HG03280 (cell line): ENCODE measurements around the gene ADCK2.
"Not testable (repeated sequence)": the region's sequence is repeated elsewhere in the genome, so short reads cannot be mapped to it uniquely, and the experiment has no call there.

Experiments
- ATAC-seq: cut with Tn5 transposase; IDR thresholded peaks from one replicate; pipeline ENCODE4 v1.9.1; 2021; ENCODE audit warnings: mild to moderate bottlenecking, moderate library complexity; ENCODE audit not compliant: unreplicated experiment

Gene ADCK2

DNA sequence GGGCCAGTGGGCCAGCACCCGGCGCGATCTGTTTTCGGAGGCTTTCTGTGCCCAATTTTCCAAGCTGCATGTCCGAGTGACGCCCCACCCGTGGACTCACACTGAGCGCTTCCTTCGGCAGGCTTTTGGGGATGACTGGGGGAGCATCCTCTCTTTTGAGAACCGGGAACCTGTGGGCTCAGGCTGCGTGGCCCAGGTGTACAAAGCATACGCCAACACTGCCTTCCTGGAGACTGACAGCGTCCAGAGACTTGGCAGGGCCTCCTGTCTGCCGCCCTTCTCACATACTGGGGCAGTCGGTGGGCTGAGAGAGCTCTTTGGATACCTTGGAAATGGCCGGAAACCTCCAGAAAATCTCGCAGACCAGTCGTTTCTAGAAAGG, 1.0 kb downstream of the ADCK2 start:
- ATAC-seq, result no peak

DNA sequence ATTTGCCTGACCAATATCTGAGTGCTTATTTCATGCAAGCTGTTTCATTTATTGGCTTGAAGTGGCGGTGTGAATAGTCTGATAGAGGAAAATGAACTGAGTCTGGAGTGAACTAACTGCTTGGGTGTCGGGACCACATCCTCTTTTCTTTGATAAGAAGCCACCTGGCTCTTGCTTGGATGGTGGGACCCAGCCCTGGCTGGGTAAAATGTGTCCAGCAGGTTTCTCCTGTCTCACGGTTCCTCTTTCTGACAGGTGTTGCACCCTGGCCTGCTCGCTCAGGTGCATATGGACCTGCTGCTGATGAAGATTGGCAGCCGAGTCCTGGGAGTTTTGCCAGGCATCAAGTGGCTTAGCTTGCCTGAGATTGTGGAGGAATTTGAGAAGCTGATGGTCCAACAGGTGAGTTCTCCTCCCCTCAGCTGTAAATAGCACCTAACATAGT, 1.6 kb downstream of the ADCK2 start:
- peak; percentile 29 for ATAC-seq

DNA sequence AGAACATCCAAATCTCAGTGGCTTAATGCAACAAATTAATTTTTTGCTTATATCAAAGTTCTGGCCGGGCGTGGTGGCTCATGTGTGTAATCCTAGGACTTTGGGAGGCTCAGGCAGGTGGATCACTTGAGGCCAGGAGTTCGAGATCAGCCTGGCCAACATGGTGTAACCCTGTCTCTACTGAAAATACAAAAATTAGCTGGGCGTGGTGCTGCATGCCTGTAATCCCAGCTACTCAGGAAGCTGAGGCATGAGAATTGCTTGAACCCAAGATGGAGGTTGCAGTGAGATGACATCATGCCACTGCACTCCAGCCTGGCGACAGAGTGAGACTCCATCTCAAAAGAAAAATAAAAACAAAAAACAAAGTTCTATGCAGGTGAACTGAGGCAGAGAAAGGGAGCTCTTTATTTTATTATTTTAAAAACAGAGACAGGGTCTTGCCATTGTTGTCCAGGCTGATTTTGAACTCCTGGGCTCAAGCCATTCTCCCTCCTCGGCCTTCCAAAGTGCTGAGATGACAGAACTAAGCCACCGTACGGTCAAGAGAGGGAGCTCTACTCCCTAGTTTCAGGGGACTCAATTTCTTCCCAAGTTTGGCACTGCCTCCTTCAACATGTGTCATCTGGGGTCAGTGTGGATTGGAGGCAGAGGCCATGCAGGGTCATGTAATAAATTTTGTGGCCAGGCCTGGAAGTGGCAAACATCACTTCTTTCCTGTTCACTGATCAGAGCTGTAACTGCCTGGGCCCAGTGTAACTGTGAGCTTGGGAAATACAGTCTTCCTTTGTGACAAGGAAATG, 2.4 kb downstream of the ADCK2 start:
- no peak for ATAC-seq

- no peak for ATAC-seq
Observed at GRCh38 chr7:140675726-140676125, 3.0 kb downstream of the ADCK2 start.

DNA sequence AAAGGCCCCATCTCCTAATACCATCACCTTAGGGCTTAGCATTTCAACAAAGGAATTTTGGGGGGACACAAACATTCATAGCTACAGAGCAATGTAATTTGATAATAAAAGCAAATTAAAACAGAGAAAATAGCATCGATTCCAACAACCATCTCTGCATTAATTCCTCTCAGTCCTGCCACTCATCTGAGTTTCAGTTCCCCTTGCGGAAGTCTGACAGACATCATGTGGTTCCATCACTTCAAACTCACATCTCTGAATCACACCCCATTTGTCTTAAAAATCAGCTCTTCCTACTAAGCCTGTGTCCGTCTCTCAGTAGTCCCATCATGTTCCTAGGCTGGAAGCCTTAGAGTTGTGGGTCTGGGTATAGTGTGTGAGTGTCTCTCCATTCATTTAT, 3.6 kb downstream of the ADCK2 start:
- peak; percentile 44 for ATAC-seq

- ATAC-seq, result not testable (repeated sequence)
Observed at GRCh38 chr7:140676956-140677355, 4.2 kb downstream of the ADCK2 start.

DNA sequence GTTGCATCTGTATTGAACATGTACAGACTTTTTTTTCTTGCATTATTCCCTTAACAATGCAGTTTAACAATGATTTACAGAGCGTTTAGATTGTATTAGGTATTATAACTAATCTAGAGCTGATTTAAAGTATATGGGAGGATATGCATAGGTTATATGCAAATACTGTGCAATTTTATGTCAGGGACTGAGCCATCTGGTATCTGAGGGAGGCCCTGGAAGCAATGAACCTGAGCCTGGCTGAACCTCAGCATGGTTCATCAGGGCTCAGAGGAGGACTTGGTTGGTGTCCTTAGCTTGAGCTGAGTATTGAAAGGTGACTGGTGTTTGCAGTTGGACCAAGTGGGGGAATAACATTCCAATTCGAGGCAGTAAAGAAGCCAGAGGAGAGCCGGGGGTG, 4.8 kb downstream of the ADCK2 start:
- no peak for ATAC-seq

DNA sequence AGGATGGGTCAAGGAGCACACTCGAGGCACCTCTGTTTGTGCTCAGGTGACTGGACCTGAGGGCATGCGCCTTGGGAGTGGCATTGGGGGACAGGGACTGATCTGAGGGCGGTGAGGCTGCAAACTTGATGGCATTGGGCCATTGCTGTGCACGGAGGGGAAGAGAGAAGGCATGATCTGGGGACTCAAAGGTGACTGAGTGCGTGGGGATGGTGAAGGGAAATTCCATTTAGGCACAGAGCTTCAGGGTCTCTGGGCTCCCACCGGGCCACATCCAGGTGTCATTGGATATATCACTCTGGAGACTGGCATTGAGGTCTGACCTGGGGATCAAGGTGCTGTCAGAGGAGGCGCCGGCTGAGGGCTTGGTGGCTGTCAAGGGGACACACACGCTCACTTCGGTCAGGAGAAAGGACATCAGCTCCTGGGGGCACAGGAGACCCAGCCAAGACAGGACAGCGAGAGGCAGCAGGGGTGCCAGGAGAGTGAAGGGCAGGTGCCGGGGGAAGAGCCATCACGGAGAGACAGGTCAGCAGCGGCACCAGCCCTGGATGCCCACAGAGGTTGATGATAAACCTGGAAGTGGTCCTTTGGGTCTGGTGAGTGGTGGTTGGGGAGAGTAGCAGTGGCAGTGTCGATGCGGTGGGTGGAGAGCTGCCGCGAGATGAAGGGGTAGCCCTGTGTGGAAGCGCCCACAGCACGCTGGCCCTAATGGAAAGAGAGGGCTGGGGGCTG, 5.5 kb downstream of the ADCK2 start:
- no peak for ATAC-seq

DNA sequence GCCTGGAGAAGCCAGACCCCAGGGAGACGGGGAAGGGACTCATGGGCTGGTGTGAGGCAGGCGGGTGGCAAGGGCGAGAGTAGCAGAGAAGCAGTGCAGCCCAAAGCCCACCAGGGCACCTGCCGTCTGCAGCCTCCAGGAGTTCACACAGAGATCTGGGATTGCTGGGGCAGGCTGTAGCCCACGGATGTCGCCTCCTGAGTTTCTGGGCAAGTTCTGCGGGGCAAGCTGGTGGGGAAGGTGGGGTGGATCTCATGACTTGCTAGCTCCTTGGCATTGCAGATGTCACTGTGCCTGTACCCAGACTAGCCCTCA, 6.0 kb downstream of the ADCK2 start:
- no peak for ATAC-seq

- ATAC-seq, result no peak
Observed at GRCh38 chr7:140679186-140679585, 6.4 kb downstream of the ADCK2 start.

DNA sequence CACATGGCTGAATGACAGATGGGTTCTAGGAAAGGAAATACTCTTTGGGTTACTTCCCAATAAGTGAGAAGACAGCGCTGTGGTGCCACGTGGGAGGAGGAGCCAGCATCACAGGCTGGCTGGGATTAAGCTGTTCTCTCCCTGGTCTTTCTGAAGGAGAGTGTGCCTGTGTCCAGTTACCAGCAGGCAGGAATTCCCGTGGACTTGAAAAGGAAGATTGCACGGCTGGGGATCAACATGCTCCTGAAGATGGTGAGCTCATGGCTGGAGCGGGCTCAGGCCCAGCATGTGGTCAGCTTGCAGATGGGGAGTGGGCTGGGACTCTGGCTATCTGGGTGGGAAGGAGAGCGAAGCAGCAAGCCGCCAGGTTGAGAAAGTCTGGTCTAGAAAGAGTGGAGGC, 8.1 kb downstream of the ADCK2 start:
- no peak for ATAC-seq

DNA sequence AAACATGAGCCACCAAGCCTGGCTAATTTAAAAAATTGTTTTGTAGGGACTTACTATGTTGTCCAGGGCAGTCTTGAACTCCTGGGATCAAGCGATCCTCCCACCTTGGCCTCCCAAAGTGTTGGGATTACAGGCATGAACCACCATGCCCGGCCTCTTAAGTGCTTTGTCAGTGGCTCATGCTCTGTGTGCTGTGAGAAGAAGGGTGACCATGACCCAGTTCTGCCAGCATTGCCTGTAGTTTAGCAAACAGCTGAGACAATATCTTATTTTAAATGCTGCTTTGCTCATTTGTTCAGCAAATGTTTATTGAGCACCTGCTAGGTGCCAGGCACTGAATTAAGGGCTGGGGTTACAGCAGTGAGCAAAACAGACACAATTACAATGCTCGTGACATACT, 9.0 kb downstream of the ADCK2 start:
- no peak for ATAC-seq

DNA sequence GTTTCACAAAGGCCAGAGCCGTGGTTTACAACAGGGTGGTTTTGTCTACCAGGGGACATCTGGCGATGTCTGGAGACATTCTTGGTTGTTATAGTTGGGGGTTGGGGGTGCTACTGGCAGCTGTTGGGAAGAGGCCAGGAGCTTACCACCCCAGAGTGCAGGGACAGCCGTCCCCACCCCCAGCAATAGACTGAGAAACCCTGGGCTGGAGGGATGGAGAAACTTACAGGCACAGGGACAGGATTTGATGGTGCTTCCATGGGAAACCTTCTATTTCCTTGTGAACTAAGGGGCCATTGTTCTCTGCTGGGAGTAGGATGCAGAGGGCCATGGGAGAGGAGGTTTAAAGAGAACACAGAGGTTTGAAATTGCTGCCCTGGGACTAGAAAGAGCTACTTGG, 10.9 kb downstream of the ADCK2 start:
- ATAC-seq, result no peak

GRCh38 chr7:140684066-140684950, 11.6 kb downstream of the ADCK2 start:
- no peak for ATAC-seq

- ATAC-seq, result no peak
Observed at GRCh38 chr7:140685407-140686087, 12.8 kb downstream of the ADCK2 start.

DNA sequence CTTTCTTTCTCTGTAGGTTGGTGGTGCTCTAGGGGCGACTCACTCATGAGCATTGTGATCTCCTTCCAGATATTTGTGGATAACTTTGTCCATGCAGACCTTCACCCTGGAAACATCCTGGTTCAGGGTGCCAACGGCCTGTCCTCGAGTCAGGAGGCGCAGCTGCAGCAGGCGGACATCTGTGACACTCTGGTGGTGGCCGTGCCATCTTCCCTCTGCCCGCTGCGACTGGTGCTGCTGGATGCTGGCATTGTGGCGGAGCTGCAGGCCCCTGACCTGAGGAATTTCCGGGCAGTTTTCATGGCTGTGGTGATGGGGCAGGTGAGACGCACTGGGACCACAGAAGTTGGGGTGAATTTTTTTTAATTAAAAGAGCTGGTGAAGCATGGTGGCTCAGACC, 14.2 kb downstream of the ADCK2 start:
- no peak for ATAC-seq

DNA sequence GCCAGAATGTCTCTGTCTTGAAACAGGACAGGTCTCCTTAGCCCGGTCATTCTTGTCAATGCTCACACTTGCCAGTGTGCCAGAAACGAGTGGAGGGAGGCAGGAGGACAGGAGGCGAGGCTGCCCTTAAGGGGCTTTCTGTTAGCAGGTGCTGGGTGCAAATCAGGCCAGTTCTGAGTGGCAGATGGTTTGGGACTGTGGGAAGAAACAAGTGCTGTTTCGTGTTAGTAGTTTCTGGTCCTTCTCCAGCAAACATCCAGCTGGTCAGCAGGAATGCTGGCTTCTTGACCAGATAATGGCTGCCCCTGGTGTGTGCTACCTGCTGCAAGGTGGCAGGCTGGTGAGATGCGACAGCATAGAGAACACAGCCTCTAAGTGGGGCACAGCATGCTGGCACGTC, 15.6 kb downstream of the ADCK2 start:
- ATAC-seq, result no peak

- ATAC-seq, result no peak
Observed at GRCh38 chr7:140689199-140690152, 16.7 kb downstream of the ADCK2 start.

GRCh38 chr7:140691376-140692045, 18.8 kb downstream of the ADCK2 start:
- ATAC-seq, result no peak
